ENCODE data around the gene MRS2. TPM values are rescaled to one million over a fixed set of nuclear protein-coding genes. Genes with fewer than 3 reads are reported as not detected.

Gene MRS2
- total RNA-seq, 4 donors from 2014 or later = 20.8 to 30.5 (median 27.4) TPM

- H3K9me3 ChIP-seq = no peaks in the 10 kb centered on the region
- H3K27ac ChIP-seq = no peak overlapping the region
- DNase-seq = no peak
- TF ChIP-seq, protein P1, sequence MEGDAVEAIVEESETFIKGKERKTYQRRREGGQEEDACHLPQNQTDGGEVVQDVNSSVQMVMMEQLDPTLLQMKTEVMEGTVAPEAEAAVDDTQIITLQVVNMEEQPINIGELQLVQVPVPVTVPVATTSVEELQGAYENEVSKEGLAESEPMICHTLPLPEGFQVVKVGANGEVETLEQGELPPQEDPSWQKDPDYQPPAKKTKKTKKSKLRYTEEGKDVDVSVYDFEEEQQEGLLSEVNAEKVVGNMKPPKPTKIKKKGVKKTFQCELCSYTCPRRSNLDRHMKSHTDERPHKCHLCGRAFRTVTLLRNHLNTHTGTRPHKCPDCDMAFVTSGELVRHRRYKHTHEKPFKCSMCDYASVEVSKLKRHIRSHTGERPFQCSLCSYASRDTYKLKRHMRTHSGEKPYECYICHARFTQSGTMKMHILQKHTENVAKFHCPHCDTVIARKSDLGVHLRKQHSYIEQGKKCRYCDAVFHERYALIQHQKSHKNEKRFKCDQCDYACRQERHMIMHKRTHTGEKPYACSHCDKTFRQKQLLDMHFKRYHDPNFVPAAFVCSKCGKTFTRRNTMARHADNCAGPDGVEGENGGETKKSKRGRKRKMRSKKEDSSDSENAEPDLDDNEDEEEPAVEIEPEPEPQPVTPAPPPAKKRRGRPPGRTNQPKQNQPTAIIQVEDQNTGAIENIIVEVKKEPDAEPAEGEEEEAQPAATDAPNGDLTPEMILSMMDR (IDR thresholded peaks at IDR 0.05) = no peak
- no peaks in the 10 kb centered on the region for H3K4me1 ChIP-seq
- peaks cover 0 to 100% (median 5%) of the 10 kb centered on the region in 3 donors for H3K36me3 ChIP-seq
- H3K27me3 ChIP-seq = no peaks in the 10 kb centered on the region
- no peak overlapping the region for H3K4me3 ChIP-seq
Measured at GRCh38 chr6:24419526-24419925, 16.8 kb downstream of the MRS2 start.

GRCh38 chr6:24425091-24425490 lies 22.4 kb downstream of the MRS2 start:
- peaks cover 0 to 60% (median 0%) of the 10 kb centered on the region in 3 donors for H3K36me3 ChIP-seq
- no peaks in the 10 kb centered on the region for H3K9me3 ChIP-seq
- H3K27ac ChIP-seq = no peak overlapping the region
- no peak overlapping the region for H3K4me3 ChIP-seq
- H3K4me1 ChIP-seq = no peaks in the 10 kb centered on the region
- TF ChIP-seq, protein P1 (IDR thresholded peaks at IDR 0.05) = no peak
- no peak for TF ChIP-seq POLR2A (IDR thresholded peaks at IDR 0.05)
- DNase-seq = no peak
- no peaks in the 10 kb centered on the region for H3K27me3 ChIP-seq

DNA sequence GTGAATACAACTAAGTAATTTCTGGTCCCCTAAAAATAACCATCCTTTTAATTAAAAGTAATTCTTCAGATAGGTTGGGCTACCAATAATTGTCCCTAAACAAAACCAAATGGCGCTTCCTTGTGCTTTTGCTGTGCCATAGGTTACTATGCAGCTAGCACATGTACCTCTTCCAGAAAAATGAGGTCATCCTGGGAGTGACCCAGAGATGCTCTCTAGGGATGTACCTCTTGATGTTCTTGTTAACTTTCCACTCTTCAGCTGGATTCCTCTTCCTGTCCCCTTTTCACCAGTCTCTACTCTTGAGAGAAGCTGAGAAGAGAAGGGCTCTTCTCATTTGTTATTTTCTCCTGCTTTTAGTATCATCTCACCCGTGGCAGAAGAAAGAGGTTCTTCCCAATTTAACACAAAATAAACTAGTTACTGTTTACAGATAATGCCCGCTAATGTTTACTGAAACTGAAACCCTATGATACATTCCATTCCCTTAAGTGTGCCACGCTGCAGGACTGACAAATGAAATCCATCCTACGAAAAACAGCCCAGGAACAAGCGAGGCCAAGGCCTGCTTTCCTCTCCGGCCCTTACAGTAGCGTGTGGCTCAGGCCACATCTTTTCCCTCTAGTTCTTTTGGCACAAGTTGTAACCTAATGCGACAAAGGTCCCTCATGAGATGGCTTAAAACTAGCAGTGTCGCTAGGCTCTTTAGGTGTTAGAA lies 24.2 kb downstream of the MRS2 start:
- peaks cover 0 to 42% (median 0%) of the 10 kb centered on the region in 3 donors for H3K36me3 ChIP-seq

GRCh38 chr6:24428615-24429014 lies 25.9 kb downstream of the MRS2 start:
- H3K27ac ChIP-seq = no peak overlapping the region
- no peaks in the 10 kb centered on the region for H3K9me3 ChIP-seq
- no peak overlapping the region for H3K4me3 ChIP-seq
- no peak for DNase-seq
- no peak for TF ChIP-seq POLR2A (IDR thresholded peaks at IDR 0.05)
- TF ChIP-seq, protein P1 (IDR thresholded peaks at IDR 0.05) = no peak
- H3K36me3 ChIP-seq = peaks cover 0 to 25% (median 0%) of the 10 kb centered on the region in 3 donors
- no peaks in the 10 kb centered on the region for H3K27me3 ChIP-seq
- no peaks in the 10 kb centered on the region for H3K4me1 ChIP-seq

More for the DNA sequence above, 24.2 kb downstream of the MRS2 start:
- no peak for DNase-seq
- H3K4me1 ChIP-seq = no peaks in the 10 kb centered on the region
- no peak overlapping the region for H3K27ac ChIP-seq
- H3K27me3 ChIP-seq = no peaks in the 10 kb centered on the region
- no peak for TF ChIP-seq POLR2A (IDR thresholded peaks at IDR 0.05)
- TF ChIP-seq, protein P1 (IDR thresholded peaks at IDR 0.05) = no peak
- no peak overlapping the region for H3K4me3 ChIP-seq
- H3K9me3 ChIP-seq = no peaks in the 10 kb centered on the region

- peaks cover 0 to 19% (median 0%) of the 10 kb centered on the region in 3 donors for H3K36me3 ChIP-seq
- TF ChIP-seq, protein P1 (IDR thresholded peaks at IDR 0.05) = no peak
- no peak for TF ChIP-seq POLR2A (IDR thresholded peaks at IDR 0.05)
- H3K4me1 ChIP-seq = no peaks in the 10 kb centered on the region
- H3K9me3 ChIP-seq = no peaks in the 10 kb centered on the region
- no peak overlapping the region for H3K27ac ChIP-seq
- H3K27me3 ChIP-seq = no peaks in the 10 kb centered on the region
- H3K4me3 ChIP-seq = no peak overlapping the region
- no peak for DNase-seq
Measured at GRCh38 chr6:24429146-24429545, 26.4 kb downstream of the MRS2 start.

Data from Peyer's patch (tissue), 4 donors.